Measurements from ENCODE around the gene REV1. TPM values are rescaled to one million over a fixed set of nuclear protein-coding genes. Genes with fewer than 3 reads are reported as not detected.

Gene REV1
- total and polyA plus RNA-seq, 2 of the 13 experiments (the other 11 are each of a cell fraction or from before 2014, with no cell fraction given), result 49.1 to 71.8 TPM

GRCh38 chr2:99354070-99354469, 135.7 kb downstream of the REV1 start:
- CTCF ChIA-PET (ENCODE audit: low intra/inter-chr PET ratio, low total read pairs), result no interaction called here
- Histone ChIP-seq H3K4me3 (replicated peaks in 1 of 3; ENCODE audit: insufficient read depth in 1 of 3, low read depth in 2 of 3, low read length in 3 of 3) (no peak overlapping the region), H3K27ac (ENCODE audit: extremely low read length, insufficient read depth, low read length) (no peak overlapping the region), H2AFZ (ENCODE audit: low read length) (no peak overlapping the region), H3K4me1 (ENCODE audit: insufficient read depth, low read length) (no peaks in the 10 kb centered on the region), H3K4me2 (ENCODE audit: low read depth, low read length) (no peak overlapping the region), H3K79me2 (ENCODE audit: insufficient read depth, low read length) (peaks cover 94% of the 10 kb centered on the region), H3K9ac (ENCODE audit: insufficient read depth, low read depth, low read length) (no peak overlapping the region), H3K36me3 (replicated peaks in 1 of 2; ENCODE audit: control insufficient read depth in 1 of 2, insufficient read depth in 2 of 2, low read length in 2 of 2) (0 out of 5 replicates have a peak, but pooled peaks cover 0 to 5% of the 10 kb centered on the region in 2 experiments), H3K9me3 (ENCODE audit: low read length) (no peaks in the 10 kb centered on the region), H4K20me1 (ENCODE audit: insufficient read depth, low read length) (peaks cover 6% of the 10 kb centered on the region), H3K27me3 (ENCODE audit: control insufficient read depth in 1 of 2, insufficient read depth in 2 of 2, low read length in 2 of 2) (no peaks in the 10 kb centered on the region)
- no TSS peak for BruUV-seq (replicated peaks)
- no peak for DNase-seq (ENCODE audit: low spot score)
- intact Hi-C loops (cut with micrococcal nuclease; ENCODE audit: unreplicated experiment) (no loop called here), in situ Hi-C loops (cut with HindIII; ENCODE audit: extremely low pct_ligation_motif_present, low pct_unique_long_range_greater_than_20kb) (no loop called here)
- 96% methylated on average over 1 of the region's 1 CpG for WGBS (ENCODE audit: low lambda C conversion rate)
- ATAC-seq, result no peak
- FAIRE-seq, result no peak
- POLR2A ChIA-PET, result interaction anchor here (2.4 kb wide), 1 partner anchor 18 kb away, joined by 9 read pairs; the partner anchor contains the start of genes EIF5B and TXNDC9
- TF ChIP-seq ZNF468 (CRISPR knock-in tag; IDR thresholded peaks at IDR 0.05) (no peak), ZNF678 (CRISPR knock-in tag; IDR thresholded peaks at IDR 0.05) (no peak), ZNF33A (CRISPR knock-in tag; IDR thresholded peaks at IDR 0.05; ENCODE audit: borderline replicate concordance) (no peak), MYNN (CRISPR knock-in tag; IDR thresholded peaks at IDR 0.05; ENCODE audit: low read depth) (no peak), HIVEP1 (CRISPR knock-in tag; IDR thresholded peaks at IDR 0.05) (no peak), ADNP (CRISPR knock-in tag; IDR thresholded peaks at IDR 0.05) (no peak), ZNF207 (IDR thresholded peaks at IDR 0.05; ENCODE audit: borderline replicate concordance) (no peak), THRA (CRISPR knock-in tag; IDR thresholded peaks at IDR 0.05; ENCODE audit: borderline replicate concordance) (no peak), ZNF335 (CRISPR knock-in tag; IDR thresholded peaks at IDR 0.05) (no peak), MXI1 (IDR thresholded peaks at IDR 0.05; ENCODE audit: borderline replicate concordance, low read depth, low read length) (no peak), GPN1 (CRISPR knock-in tag; IDR thresholded peaks at IDR 0.05; ENCODE audit: borderline replicate concordance) (no peak), DNMT1 (CRISPR knock-in tag; IDR thresholded peaks at IDR 0.05) (no peak)
- TF ChIP-seq, protein P1, sequence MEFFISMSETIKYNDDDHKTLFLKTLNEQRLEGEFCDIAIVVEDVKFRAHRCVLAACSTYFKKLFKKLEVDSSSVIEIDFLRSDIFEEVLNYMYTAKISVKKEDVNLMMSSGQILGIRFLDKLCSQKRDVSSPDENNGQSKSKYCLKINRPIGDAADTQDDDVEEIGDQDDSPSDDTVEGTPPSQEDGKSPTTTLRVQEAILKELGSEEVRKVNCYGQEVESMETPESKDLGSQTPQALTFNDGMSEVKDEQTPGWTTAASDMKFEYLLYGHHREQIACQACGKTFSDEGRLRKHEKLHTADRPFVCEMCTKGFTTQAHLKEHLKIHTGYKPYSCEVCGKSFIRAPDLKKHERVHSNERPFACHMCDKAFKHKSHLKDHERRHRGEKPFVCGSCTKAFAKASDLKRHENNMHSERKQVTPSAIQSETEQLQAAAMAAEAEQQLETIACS (CRISPR knock-in tag; IDR thresholded peaks at IDR 0.05), result no peak
- TF ChIP-seq, protein P2, sequence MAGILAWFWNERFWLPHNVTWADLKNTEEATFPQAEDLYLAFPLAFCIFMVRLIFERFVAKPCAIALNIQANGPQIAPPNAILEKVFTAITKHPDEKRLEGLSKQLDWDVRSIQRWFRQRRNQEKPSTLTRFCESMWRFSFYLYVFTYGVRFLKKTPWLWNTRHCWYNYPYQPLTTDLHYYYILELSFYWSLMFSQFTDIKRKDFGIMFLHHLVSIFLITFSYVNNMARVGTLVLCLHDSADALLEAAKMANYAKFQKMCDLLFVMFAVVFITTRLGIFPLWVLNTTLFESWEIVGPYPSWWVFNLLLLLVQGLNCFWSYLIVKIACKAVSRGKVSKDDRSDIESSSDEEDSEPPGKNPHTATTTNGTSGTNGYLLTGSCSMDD (CRISPR knock-in tag; IDR thresholded peaks at IDR 0.05), result no peak

Other genes with a start within 250 kb of the REV1 start
- 0.15 TPM in 1 of 2 replicates, not detected in the other for gene LYG2, start 234.4 kb downstream of the REV1 start, total RNA-seq (2016; rRNA removed; fragmentation: Illumina TruSeq; extraction: Trizol)
- 0.18 and 0.42 TPM in 2 replicates for gene LYG2, start 234.4 kb downstream of the REV1 start, polyA plus RNA-seq (2011; rRNA removed)
- 0.49 and 1.00 TPM in 2 replicates for gene LYG1, start 188.8 kb downstream of the REV1 start, total RNA-seq (2016; rRNA removed; fragmentation: Illumina TruSeq; extraction: Trizol)
- 2.9 and 3.4 TPM in 2 replicates for gene LYG1, start 188.8 kb downstream of the REV1 start, polyA plus RNA-seq (2011; rRNA removed)
- gene TXNDC9, start 153.7 kb downstream of the REV1 start, total RNA-seq (2016; rRNA removed; fragmentation: Illumina TruSeq; extraction: Trizol), result 94.6 and 149 TPM in 2 replicates
- gene TXNDC9, start 153.7 kb downstream of the REV1 start, polyA plus RNA-seq (2011; rRNA removed), result 25.9 and 35.2 TPM in 2 replicates
- 32.1 and 66.4 TPM in 2 replicates for gene EIF5B, start 152.6 kb downstream of the REV1 start, total RNA-seq (2016; rRNA removed; fragmentation: Illumina TruSeq; extraction: Trizol)
- gene EIF5B, start 152.6 kb downstream of the REV1 start, polyA plus RNA-seq (2011; rRNA removed), result 8.8 and 10.3 TPM in 2 replicates